Left ventricle myocardium superior (tissue), 1 donor: ENCODE results near the gene MYH9. TPM values are rescaled to one million over a fixed set of nuclear protein-coding genes. Genes with fewer than 3 reads are reported as not detected.
A peak's percentile ranks its signal among the peaks of the same experiment; 100 is the strongest.
"Not testable (repeated sequence)": the region's sequence is repeated elsewhere in the genome, so short reads cannot be mapped to it uniquely, and the experiment has no call there.

Source experiments
- ATAC-seq: fragments of 200-7000 bp; cut with Tn5 transposase; one replicate; pipeline ENCODE4 v1.9.1; 2020; ENCODE audit warnings: mild to moderate bottlenecking, moderate library complexity
- DNase-seq: peaks from one replicate; pipeline ENCODE4 v3.0.0-alpha.2; 2020
- intact Hi-C: fragments of 100-400 bp; cut with micrococcal nuclease; formaldehyde crosslinking; loops from one replicate; pipeline ENCODE4 v1.11.0; 2022
- total RNA-seq: library from RNA; stranded (reverse); fragmentation: NEBNext Ultra II Directional; extraction: Animal tissue kit (Norgen Biotek cat#: 25700); gene quantifications from one replicate; pipeline ENCODE4 v1.2.1, GENCODE V29; 2021
- donor health status: DM: no; HTN: yes; CAD: no; lungs with severe emphysema.

MYH9 gene
- total RNA-seq, 1 donor from 2014 or later, result 161 TPM

DNA sequence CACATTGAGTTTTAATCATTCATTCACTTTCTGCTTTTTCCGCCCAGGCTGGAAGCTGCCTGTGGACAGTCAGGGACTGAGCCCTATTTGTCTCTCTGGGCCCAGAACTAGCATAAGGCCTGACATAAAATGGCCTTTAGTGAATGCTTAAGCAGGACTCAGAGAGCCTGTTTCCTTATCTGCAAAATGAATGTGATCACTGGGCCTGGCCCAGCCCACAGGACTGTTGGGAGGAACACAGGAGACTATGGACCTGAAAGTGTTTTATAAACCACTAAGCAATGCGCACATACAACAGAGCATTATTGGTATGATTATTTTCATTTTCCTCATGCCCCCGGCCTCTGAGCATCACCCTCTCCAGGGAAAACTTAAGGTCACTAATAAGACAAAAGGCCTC, 3.9 kb upstream of the MYH9 start:
- no peak for DNase-seq
- intact Hi-C loops, result no loop called here
- no peak for ATAC-seq

DNA sequence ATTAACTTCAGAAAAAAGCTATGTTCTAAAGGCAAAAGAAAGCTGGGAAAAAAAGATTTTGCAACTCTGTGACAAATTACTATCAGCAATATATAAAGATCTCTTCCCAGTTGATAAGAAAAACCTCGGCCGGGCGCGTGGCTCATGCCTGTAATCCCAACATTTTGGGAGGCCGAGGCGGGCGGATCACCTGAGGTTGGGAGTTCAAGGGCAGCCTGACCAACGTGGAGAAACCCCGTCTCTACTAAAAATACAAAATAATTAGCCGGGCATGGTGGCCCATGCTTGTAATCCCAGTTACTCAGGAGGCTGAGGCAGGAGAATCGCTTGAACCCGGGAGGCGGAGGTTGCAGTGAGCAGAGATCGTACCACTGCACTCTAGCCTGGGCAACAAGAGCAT, 1.4 kb upstream of the MYH9 start:
- DNase-seq, ATAC-seq: not testable (repeated sequence)
- intact Hi-C loops, result loop anchor here (5.0 to 10.0 kb wide), 2 partner anchors 66 to 67 kb away; no protein-coding TSS in a partner anchor

DNA sequence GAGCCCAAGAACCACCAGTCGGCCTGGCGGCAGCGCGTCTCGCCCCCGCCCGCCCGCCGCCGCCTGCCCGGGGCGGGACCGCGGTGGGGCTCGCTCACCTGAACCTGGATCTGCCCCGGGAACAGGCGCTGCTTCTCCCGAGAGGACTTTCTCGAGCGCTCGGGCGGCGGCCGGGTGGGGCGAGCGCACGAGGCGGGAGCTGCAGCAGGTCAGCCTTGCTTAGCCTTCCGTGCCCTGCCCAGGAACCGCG, 133 bp downstream of the MYH9 start:
- DNase-seq, result no peak
- peak; percentile 1 for ATAC-seq
- intact Hi-C loops, result loop anchor here (5.0 to 10.0 kb wide), 2 partner anchors 65 to 67 kb away; no protein-coding TSS in a partner anchor

DNA sequence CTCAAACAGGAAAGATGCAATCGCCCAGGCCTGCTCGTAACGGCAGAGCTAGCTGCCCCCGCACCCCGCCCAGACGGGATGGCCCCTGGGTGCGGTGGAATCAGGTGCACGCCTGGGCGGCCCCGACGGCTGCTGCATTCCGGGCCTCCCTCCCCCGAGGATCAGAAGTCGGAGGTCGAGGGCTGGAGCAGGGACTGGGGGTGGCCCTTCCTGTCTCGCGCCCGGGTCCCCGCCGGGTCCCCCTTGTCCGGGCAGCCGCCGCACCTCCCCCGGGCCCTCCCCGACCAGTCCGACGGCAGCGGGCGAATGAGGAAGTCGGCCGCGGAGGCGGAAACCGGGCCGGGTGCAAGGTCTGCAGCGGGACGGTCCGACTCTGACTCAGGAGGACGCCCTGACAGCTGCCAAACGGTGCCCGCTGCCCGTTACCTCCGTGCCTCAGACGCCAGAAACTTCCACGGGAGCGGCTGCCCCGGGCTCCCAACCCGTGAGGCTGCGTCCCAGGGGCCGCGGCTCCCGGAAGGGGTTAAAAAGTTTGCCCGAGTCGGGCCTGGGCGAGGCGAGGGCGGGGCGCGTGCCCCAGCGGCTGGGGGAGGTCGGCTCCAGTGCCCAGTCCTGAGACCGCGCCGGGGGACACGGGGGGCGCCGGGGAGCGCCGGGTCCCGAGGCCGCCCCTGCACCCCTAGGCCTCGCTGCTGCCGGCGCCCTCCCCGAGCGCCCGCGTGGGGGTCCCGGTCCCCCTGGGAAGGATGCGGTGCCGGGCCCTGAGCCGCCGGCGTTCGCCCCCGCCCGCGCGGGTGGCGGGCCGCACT, 663 bp downstream of the MYH9 start:
- DNase-seq (peak; percentile 86), ATAC-seq (peak; percentile 7)
- intact Hi-C loops, result loop anchor here (5.0 to 10.0 kb wide), 2 partner anchors 65 to 68 kb away; no protein-coding TSS in a partner anchor

DNA sequence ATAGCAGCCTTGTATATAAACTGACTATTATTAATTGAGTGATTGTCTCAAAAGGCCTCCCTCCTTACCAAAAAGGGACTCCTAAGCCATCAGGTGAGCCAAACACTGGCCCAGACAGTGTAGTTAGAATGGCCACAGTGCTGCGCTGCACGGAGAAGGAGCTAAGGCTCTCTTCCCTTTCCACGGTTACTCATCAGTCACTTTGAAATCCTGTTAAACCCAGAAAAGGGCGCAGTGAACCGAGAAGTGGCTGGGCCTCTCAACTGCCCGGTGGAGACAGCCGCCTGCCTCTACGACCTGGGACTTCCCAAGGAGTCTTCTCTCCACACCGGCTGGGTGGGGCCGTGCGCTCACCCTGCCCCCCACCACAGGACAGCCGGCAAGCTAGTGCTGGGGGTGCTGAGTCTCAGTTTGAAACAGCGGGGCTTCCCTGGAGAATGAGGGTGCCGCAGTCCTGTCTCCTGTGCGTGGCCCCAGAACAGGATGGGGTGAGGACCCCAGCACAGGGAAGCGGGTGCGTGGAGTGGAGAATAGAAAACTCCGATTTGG, 1.3 kb downstream of the MYH9 start:
- DNase-seq, result peak; percentile 55
- peak; percentile 2 for ATAC-seq
- intact Hi-C loops, result loop anchor here (5.0 to 10.0 kb wide), 2 partner anchors 64 to 68 kb away; no protein-coding TSS in a partner anchor

DNA sequence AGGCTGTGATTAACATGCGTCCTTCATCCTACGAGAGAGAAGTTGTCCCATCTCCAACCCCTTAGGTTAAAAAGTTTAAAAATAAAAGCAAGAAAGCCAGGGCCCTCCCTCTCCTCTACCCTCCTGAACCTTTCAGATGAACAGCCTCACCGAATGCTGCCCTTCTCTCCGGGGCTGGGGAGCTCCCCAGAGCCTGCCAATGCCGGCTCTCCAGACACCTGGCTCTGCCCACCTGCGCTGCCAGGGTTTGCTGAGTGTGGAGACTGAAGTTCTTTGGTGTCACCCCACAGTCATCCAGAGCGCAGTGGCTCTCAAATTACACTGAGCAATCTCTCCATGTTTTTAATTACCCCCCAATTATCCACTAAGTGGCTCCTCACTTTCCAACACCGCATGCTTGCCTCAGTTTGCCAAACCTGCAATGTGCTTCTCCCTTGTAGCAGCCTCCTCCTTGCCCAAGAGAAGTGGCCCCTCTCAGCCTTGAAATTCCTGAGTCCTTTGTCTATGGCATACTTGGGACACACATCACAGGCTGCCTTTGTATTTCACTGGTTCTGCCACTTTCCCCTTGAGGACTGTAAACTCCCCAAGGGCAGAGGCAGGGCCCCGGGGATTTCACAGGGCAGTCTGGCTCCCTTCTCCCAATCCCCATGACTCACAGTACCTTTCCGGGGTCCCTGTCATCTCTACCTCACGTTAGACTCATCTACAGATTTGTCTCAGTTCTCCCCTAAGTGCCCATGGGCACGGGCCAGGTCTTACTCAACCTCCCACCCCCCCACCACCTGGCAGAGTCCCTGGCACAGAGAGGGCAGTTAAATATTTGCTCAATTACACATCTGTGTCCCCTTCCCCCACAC, 2.0 kb downstream of the MYH9 start:
- intact Hi-C loops, result loop anchor here (1.0 to 10.0 kb wide), 3 partner anchors 24 to 69 kb away; no protein-coding TSS in a partner anchor
- DNase-seq (peak; percentile 74), ATAC-seq (peak; percentile 10)

DNA sequence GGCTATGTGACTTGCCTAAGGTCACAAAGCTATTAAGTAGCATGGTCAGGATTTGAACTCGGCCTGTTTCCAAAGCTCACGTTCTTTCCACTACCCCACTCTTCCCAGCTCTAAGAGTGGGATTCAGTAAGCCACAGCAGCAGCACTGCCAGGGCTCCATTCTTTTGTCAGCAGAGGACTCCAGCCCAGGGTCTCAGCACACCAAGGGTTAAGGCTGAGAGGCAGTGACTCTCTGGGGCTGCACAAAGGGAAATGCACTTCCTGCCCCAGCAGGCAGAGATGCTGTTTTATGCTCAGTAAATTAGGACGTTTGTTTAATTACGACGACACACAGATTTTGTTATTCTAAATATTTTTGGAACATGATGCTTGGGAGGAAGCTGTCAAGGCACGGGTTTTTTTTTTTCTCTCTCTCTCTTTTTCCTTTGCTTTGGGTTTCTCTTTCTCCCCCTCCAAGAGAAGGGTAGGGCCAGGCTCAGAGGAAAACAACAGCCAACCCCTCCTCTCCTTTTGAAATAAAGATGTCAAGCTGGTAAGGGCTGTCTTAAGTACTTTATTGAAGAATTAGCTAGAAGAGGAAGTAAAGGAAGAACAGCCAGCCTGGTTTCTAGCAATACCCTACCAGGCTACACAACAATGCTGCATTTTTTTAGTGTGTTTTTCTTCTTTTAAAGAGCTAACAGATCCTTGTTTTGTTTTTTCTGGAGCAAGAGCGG, 2.8 kb downstream of the MYH9 start:
- intact Hi-C loops, result loop anchor here (1.0 to 10.0 kb wide), 4 partner anchors 24 to 70 kb away; no protein-coding TSS in a partner anchor
- no peak for ATAC-seq
- DNase-seq, result no peak

DNA sequence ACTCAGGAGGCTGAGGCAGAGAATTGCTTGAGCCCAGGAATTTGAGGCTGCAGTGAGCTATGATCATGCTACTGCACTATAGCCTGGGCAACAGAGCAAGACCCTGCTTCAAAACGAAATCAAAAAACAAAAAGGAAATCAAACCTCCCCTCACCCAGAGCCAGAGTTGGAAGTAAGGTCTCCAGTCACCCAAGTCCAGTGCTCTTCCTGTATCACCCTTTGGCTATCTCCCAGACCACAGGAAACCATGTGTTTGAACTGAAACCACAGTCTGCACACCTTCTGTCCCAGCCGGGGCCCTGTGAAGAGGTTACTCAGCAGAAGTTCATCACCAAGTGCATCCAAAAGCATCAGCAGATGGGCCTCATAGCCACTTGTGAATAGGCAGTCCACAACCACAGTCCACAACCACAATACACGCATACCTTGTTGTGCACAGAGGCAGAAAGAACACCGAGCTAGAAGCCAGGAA, 4.6 kb downstream of the MYH9 start:
- DNase-seq, result no peak
- intact Hi-C loops, result loop anchor here (5.0 to 10.0 kb wide), 2 partner anchors 41 to 72 kb away; no protein-coding TSS in a partner anchor
- ATAC-seq, result no peak

DNA sequence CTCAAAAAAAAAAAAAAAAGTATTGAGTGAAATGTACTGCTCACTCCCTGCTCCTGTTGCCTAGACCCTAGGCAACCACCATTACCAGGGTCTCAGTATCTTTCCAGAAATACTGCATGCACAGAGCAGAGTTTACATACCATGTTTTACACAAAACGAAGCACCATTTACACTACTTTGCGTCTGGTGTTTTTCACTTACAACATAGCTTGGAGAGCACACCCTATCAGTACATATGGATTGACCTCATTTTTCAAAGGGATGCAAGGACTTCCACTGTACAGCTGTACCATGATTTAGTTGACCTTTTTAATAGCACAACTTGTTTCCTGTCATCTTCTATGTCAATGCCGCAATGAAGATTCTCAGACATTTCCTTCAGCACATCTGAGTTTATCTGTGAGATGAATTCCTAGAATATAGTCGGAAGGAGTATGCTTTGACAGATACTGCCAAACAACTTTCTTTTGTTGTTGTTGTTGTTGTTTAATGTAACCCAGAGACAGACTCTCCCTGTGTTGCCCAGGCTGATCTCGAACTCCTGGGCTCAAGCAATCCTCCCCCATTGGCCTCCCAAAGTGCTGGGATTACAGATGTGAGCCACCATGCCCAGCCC, 6.1 kb downstream of the MYH9 start:
- intact Hi-C loops, result loop anchor here (5.0 to 10.0 kb wide), 2 partner anchors 39 to 73 kb away; no protein-coding TSS in a partner anchor

DNA sequence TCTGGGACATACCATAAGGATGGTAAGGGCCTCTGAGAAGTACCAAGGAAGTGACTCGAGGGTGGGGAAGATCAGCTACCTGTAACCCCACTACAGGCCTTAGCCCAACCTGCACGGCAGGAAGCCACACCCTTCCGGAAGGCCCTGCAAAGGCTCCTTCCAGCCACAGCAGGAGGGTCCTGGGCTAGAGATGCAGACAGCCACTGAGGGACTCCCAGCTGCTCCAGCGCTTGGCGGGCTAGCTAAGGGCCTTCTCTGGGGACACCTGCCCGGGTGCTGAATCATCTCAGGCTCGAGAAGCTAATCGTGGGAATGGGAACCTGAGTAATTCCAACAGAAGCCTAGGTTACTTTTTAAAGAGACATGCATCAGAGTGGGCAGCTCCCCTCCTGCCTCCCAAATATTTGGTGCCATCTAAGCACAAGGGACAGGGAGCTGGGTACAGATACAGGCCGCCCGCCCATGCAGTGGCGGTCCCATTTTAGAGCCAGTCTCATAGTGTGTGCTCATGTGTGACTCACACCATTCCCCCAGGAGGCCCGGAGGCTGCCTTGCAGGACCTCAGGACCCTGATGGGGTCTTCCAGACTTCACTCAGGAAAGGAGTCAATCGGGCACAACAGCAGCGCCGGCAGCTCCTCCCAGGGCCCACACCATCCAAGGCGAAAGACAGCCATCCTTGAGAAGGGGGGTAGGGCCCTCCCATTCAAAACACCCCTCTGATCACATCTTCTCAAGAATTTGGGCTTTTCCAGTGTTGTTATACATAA, 8.0 kb downstream of the MYH9 start:
- no peak for DNase-seq
- intact Hi-C loops, result loop anchor here (5.0 to 10.0 kb wide), 2 partner anchors 37 to 75 kb away; no protein-coding TSS in a partner anchor
- peak; percentile 6 for ATAC-seq

More for the DNA sequence above, 6.1 kb downstream of the MYH9 start:
- DNase-seq (no peak), ATAC-seq (no peak)

DNA sequence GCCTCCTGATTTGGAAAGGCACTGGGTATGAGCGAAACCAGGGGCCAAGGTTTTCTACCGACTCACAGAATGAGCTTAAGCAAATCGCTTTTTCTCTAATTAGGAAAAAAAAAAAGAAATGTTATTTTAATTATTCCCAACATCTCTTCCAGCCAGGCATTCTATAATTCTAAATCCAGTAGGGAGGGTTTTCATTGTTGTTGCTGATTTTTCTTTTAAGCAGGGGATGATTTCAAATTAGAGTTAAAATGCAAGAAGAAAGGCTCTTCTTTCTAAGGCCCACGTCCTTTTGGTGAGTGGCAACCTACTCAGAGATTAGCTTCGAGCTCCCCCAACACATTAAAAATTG, 8.9 kb downstream of the MYH9 start:
- ATAC-seq, result no peak
- intact Hi-C loops, result no loop called here
- DNase-seq, result no peak

DNA sequence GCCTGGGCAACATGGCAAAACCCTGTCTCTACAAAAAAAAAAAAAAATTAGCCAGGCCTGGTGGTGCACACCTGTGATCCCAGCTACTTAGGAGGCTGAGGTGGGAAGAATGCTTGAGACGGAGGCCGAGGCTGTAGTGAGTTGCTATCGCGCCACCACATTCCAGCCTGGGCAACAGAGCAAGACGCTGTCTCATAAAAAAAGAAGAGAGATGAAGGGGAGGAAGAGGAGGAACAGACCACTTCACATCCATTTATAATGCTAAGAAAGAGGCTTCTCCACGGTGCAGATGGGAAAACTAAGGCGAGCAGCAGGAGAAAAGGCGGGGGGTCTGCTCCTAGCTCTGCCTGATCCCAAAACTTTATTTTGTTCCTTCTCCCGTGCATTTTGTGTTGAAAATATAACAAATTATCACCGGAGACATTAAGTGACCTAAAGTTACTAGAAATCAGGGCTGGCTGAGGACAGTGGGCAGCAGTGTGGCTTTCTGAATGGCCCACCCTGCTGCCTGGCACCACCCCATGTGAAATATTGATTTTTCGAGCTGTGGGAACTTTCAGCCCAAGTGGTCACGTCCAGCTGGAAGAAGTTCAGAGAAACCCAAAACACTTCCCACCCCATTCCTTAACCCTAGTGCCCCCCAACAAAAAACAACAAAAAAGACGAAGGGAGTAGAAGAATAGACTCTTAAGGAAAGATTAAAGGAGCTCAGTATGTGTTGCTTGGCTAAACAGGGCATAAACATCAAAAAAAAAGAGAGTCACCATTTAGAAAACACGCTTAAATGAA, 9.5 kb downstream of the MYH9 start:
- intact Hi-C loops, result no loop called here
- ATAC-seq (no peak), DNase-seq (no peak)

DNA sequence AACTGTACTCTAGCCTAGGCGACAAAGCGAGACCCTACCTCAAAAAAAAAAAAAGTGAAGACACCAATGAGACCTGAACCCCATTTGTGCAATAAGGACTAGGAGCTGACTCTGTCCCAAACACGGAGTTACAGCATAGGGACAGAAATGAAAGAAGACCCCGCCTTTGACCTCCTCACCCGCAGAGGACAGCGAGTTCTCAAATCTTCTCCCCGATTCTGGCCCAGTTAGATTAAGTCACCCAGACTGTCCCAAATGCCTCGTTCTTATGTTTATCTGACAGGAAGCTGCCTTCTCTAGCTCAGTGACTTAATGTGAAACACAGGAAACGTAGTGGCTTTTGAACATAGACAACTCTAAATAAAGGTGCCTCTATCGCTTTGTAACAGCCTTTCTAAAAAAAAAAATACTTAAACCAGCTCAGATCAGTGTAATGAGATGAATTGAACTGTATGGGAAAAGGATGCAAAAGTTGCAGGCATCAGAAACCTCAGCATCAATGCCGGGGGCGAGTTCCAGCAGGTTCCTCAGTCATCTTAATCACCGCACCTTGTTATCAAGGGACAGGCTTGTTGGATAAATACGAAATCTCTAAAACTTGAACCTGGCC, 10.6 kb downstream of the MYH9 start:
- intact Hi-C loops, result no loop called here
- ATAC-seq (peak; percentile 42), DNase-seq (no peak)

DNA sequence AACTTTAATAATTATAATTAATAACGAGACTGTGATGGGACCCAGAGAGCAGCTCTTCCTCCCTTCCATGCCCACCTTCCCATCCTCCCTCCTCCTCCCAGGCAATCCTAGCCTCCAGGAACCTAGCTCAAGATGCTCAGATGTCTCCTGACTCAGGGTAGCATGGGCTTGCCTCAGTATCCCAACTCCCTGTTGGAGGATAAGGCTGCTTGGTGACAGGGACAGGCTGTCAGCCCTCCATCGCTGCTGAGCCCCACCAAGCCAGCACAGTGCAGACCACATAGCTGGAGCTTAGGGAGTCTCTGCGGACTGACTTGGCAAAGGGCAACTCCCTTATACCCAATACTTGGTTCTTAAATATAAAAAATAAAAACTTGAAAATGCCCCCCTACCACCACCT, 11.5 kb downstream of the MYH9 start:
- DNase-seq, result no peak
- intact Hi-C loops, result no loop called here
- no peak for ATAC-seq

DNA sequence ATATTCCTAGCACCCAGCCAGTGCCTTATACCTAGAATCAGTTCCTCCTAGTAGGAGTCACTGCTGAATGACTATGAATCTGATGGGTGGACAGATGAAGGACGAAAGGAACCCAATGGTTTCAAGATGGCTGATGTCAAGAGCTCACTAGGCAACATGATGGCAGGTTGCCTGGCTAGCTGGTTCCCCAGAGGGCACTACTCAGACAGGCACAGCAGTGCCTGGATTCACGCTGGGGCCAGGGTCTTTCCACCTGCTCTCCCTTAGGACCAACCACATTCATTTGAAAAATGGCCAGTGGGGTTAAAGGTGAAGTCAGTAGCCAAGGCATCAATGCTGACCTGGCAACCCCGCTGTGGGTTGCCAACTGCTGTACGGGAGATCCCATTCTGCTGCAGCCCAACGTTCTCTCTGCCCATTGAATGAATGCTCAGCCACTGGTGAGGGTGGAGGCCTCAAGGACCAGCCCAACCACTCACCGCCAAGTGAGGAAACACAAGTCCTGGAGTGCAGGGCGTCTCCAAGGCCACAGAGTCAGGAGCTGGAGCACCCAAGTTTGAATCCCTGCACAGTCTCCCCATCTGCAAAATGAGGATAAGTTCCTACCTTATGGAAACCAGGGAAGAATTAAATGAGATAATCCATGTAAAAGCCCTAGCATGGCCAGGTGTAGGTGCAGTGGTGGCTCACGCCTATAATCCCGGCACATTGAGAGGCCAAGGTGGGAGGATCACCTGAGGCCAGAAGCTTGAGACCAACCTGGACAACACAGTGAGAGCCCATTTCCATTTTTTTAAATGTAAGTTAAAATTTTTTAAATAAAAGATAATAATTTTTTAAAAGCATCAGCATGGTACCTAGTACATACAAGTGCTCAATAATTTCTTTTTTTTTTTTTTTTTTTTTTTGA, 12.4 kb downstream of the MYH9 start:
- intact Hi-C loops, result no loop called here
- DNase-seq (no peak), ATAC-seq (no peak)

DNA sequence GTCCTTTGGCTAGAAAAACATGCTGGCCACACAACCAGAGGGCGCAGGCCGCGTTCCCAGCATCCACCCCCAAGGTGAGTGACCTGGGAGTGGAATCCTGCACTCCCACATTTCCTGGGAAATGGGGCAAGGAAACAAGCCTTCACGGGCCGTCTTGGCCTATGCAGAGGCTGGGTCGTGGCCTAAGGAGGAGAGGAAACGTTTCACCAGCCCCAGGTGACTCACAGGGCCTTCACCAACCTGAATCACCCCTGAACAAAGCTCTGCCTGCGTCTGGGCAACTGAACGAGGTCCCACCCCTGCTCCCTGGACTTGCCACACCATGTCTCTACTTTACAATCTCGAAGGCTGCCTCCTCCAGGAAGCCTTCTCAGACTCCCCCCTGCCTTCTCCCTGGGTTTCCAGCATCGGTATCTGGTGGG, 13.2 kb downstream of the MYH9 start:
- DNase-seq (no peak), ATAC-seq (no peak)
- intact Hi-C loops, result no loop called here
